GM12878 (cell line): Measurements from ENCODE around the gene PATZ1. TPM values are rescaled to one million over a fixed set of nuclear protein-coding genes. Genes with fewer than 3 reads are reported as not detected.

Experiments
- BCL11A ChIP-seq: IDR thresholded peaks from 2 replicates; pipeline ENCODE4 v1.6.1; 2011; ENCODE audit warnings: low read depth, low read length
- CBX3 ChIP-seq: fragments of 200-600 bp; sonication (generic); IDR thresholded peaks from 2 replicates; pipeline ENCODE4 v1.6.1; 2016; ENCODE audit warnings: low read depth, borderline replicate concordance
- MEF2A ChIP-seq: IDR thresholded peaks from 2 replicates; pipeline ENCODE4 v1.6.1; 2011; ENCODE audit warnings: low read depth, mild to moderate bottlenecking, low read length, moderate library complexity; ENCODE audit not compliant: insufficient read depth
- POLR2A ChIP-seq: IDR thresholded peaks from 2 replicates; pipeline ENCODE4 v1.6.1; 2011; ENCODE audit warnings: low read depth, mild to moderate bottlenecking, low read length
- RB1 ChIP-seq: fragments of 450-650 bp; formaldehyde crosslinking; IDR thresholded peaks from 2 replicates; pipeline ENCODE4 v1.6.1; 2017; ENCODE audit warnings: mild to moderate bottlenecking, borderline replicate concordance
- RFX5 ChIP-seq: IDR thresholded peaks from 2 replicates; pipeline ENCODE4 v1.6.1; 2011; ENCODE audit warnings: low read depth, low read length, improper control_type of control experiment
- SP1 ChIP-seq: IDR thresholded peaks from one replicate; pipeline ENCODE4 v1.6.1; 2011; ENCODE audit warnings: low read depth, low read length
- STAT1 ChIP-seq: fragments of 450-650 bp; conservative IDR thresholded peaks from 2 replicates; pipeline ENCODE4 v1.6.1; 2014; ENCODE audit warnings: antibody characterized with exemption, mild to moderate bottlenecking
- TCF3 ChIP-seq: IDR thresholded peaks from 2 replicates; pipeline ENCODE4 v1.6.1; 2012; ENCODE audit warnings: low read depth, mild to moderate bottlenecking, low read length, borderline replicate concordance; ENCODE audit not compliant: insufficient read depth
- ZNF217 ChIP-seq: fragments of 450-650 bp; IDR thresholded peaks from 2 replicates; pipeline ENCODE4 v1.6.1; 2017; ENCODE audit warnings: antibody characterized with exemption, mild to moderate bottlenecking
- ZSCAN29 ChIP-seq: fragments of 450-650 bp; IDR thresholded peaks from 2 replicates; pipeline ENCODE4 v1.6.1; 2017; ENCODE audit warnings: mild to moderate bottlenecking, moderate library complexity
- polyA plus RNA-seq, 11 experiments: library from polyadenylated mRNA; depleted of rRNA in 4 of 11; unstranded in 6 of 11; stranded (reverse) in 5 of 11; fragments of >200 nt; fragmentation: Nextera tagmentation in 4 of 11; fragmentation: Illumina TruSeq in 1 of 11; extraction: Ambion mirVana in 4 of 11; extraction: Trizol in 1 of 11; gene quantifications; 1 replicate in 1 of 11; 2 replicates in 10 of 11; pipeline versions ENCODE4 v1.2.1 to v1.2.3, GENCODE V29; 2011 to 2016; ENCODE audit warnings: inconsistent platforms in 2 of 11, missing spikeins in 2 of 11, low read depth in 1 of 11
- total RNA-seq, 4 experiments: library from RNA; depleted of rRNA in 3 of 4; stranded (reverse); fragments of >200 nt in 3 of 4; fragmentation: Illumina TruSeq in 1 of 4; extraction: Trizol in 1 of 4; gene quantifications; 2 replicates each; pipeline versions ENCODE4 v1.2.1 to v1.2.3, GENCODE V29; 2013 to 2021
- TF ChIP-seq, protein P1 (sequence below): fragments of 450-650 bp; IDR thresholded peaks from 2 replicates; pipeline ENCODE4 v1.6.1; 2016; ENCODE audit warnings: mild to moderate bottlenecking
- TF ChIP-seq, protein P2 (sequence below): fragments of 150-350 bp; IDR thresholded peaks from 2 replicates; pipeline ENCODE4 v1.6.1; 2016; ENCODE audit warnings: low read depth, low read length

PATZ1 gene
- total and polyA plus RNA-seq, 10 of the 15 experiments (the other 5 are each of a cell fraction or from before 2014, with no cell fraction given) = 3.6 to 32.7 (median 13.9) TPM

DNA sequence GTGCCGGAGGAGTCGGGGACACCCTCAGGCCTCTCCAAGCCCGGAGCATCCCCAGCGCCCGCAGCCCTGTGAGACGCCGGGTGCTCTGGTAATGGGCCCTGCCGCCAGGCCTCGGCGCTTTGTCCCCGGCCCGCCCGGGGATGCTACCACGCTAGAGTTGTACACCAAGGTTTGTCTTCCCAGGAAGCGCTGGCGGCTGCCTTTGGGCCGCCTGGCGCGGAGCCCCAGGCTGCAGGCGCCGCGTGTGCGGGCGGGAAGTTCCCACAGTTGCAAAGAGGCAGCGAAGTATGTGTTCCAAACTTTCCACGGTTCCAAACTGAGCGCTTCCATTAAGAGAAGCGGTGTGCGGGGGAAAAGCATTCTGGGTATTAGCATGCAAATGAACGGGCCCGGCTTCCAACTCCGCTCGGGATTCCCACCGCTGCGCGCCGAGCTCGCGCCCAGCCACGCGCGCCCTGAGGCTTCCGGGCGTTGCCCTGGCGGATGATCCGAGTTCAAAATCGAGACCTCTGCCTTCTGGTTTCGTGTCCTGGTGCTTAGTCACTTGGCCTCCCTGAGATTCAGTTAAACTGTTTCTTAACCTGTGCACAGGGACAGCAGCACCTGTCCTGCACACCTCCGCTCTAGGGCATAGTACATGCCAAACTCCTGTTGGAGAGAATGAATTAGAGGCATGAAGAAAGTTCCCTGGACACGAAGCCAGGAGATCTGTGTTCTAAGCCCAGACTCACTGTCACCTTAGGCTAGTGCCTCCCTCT lies 1.3 kb upstream of the PATZ1 start (continued):
- TF ChIP-seq, protein P1, sequence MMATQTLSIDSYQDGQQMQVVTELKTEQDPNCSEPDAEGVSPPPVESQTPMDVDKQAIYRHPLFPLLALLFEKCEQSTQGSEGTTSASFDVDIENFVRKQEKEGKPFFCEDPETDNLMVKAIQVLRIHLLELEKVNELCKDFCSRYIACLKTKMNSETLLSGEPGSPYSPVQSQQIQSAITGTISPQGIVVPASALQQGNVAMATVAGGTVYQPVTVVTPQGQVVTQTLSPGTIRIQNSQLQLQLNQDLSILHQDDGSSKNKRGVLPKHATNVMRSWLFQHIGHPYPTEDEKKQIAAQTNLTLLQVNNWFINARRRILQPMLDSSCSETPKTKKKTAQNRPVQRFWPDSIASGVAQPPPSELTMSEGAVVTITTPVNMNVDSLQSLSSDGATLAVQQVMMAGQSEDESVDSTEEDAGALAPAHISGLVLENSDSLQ = no peak
- TF ChIP-seq ZNF217 = no peak
- peak; percentile 14; the same call in 1 of the 2 replicates for TF ChIP-seq POLR2A
- TF ChIP-seq MEF2A = no peak
- no peak for TF ChIP-seq RFX5
- no peak for TF ChIP-seq STAT1
- no peak for TF ChIP-seq ZSCAN29
- TF ChIP-seq RB1 = no peak
- no peak for TF ChIP-seq SP1
- TF ChIP-seq, protein P2, sequence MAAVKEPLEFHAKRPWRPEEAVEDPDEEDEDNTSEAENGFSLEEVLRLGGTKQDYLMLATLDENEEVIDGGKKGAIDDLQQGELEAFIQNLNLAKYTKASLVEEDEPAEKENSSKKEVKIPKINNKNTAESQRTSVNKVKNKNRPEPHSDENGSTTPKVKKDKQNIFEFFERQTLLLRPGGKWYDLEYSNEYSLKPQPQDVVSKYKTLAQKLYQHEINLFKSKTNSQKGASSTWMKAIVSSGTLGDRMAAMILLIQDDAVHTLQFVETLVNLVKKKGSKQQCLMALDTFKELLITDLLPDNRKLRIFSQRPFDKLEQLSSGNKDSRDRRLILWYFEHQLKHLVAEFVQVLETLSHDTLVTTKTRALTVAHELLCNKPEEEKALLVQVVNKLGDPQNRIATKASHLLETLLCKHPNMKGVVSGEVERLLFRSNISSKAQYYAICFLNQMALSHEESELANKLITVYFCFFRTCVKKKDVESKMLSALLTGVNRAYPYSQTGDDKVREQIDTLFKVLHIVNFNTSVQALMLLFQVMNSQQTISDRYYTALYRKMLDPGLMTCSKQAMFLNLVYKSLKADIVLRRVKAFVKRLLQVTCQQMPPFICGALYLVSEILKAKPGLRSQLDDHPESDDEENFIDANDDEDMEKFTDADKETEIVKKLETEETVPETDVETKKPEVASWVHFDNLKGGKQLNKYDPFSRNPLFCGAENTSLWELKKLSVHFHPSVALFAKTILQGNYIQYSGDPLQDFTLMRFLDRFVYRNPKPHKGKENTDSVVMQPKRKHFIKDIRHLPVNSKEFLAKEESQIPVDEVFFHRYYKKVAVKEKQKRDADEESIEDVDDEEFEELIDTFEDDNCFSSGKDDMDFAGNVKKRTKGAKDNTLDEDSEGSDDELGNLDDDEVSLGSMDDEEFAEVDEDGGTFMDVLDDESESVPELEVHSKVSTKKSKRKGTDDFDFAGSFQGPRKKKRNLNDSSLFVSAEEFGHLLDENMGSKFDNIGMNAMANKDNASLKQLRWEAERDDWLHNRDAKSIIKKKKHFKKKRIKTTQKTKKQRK = no peak
- no peak for TF ChIP-seq CBX3
- TF ChIP-seq TCF3 = no peak
- TF ChIP-seq BCL11A = no peak
